A673 (cell line): ENCODE data around the gene ENHO. TPM values are rescaled to one million over a fixed set of nuclear protein-coding genes. Genes with fewer than 3 reads are reported as not detected.

Source experiments
- BruUV-seq: library from RNA; stranded (reverse); fragments of 400-500 nt; replicated peaks from 2 replicates; lab custom pipeline; 2021; lab: Mats Ljungman, UMichigan
- CTCF ChIA-PET: fragments of 300-600 bp; sonication (Branson Sonifier 250); formaldehyde crosslinking; loops from one replicate; lab custom pipeline; 2022; ENCODE audit warnings: antibody characterized with exemption; lab: Charles Lee
- POLR2A ChIA-PET: fragments of 300-600 bp; sonication (Branson Sonifier 250); formaldehyde crosslinking; loops from one replicate; lab custom pipeline; 2022; ENCODE audit warnings: antibody characterized with exemption; ENCODE audit not compliant: low non-redundant PET; lab: Charles Lee
- DNase-seq: peaks from one replicate; pipeline ENCODE4 v3.0.0-alpha.2; 2015; ENCODE audit warnings: low spot score
- H3K27ac ChIP-seq: fragments of 200-600 bp; sonication (generic); 2 replicates; pipeline ENCODE4 v1.5.1; 2016; ENCODE audit warnings: mixed run types, low read depth, mild to moderate bottlenecking, mixed read lengths, antibody characterized with exemption, low read length; ENCODE audit not compliant: poor library complexity, severe bottlenecking
- H3K27me3 ChIP-seq: fragments of 200-600 bp; sonication (generic); replicated peaks from 2 replicates; pipeline ENCODE4 v1.6.1; 2017; ENCODE audit warnings: mixed run types, low read depth, mild to moderate bottlenecking, mixed read lengths, antibody characterized with exemption, low read length; ENCODE audit not compliant: insufficient read depth, poor library complexity
- H3K36me3 ChIP-seq: fragments of 200-600 bp; sonication (generic); 2 replicates; pipeline ENCODE4 v1.6.1; 2016; ENCODE audit warnings: mixed run types, mild to moderate bottlenecking, mixed read lengths, antibody characterized with exemption, low read length; ENCODE audit not compliant: insufficient read depth, poor library complexity, severe bottlenecking
- H3K4me1 ChIP-seq: fragments of 200-600 bp; sonication (generic); 2 replicates; pipeline ENCODE4 v1.6.1; 2017; ENCODE audit warnings: mixed run types, mild to moderate bottlenecking, mixed read lengths, antibody characterized with exemption, low read length; ENCODE audit not compliant: insufficient read depth, poor library complexity, severe bottlenecking
- H3K4me3 ChIP-seq: fragments of 200-600 bp; sonication (generic); 2 replicates; pipeline ENCODE4 v1.5.1; 2016; ENCODE audit warnings: low read depth, mixed run types, mild to moderate bottlenecking, mixed read lengths, low read length; ENCODE audit not compliant: poor library complexity, severe bottlenecking
- H3K9me3 ChIP-seq: fragments of 200-600 bp; sonication (generic); 2 replicates; pipeline ENCODE4 v1.6.1; 2016; ENCODE audit warnings: mixed run types, low read depth, mild to moderate bottlenecking, mixed read lengths, antibody characterized with exemption, low read length; ENCODE audit not compliant: poor library complexity, severe bottlenecking
- EZH2 ChIP-seq: fragments of 200-600 bp; sonication (generic); IDR thresholded peaks from 2 replicates; pipeline ENCODE4 v1.6.1; 2017; ENCODE audit warnings: borderline replicate concordance, low read depth, mild to moderate bottlenecking, mixed read lengths, antibody characterized with exemption, low read length; ENCODE audit not compliant: poor library complexity, severe bottlenecking
- intact Hi-C: fragments of 100-400 bp; cut with micrococcal nuclease; formaldehyde crosslinking; loops from one replicate; pipeline ENCODE4 v1.10.0; 2022; ENCODE audit not compliant: unreplicated experiment
- total RNA-seq: library from RNA; stranded (reverse); gene quantifications from 2 replicates; pipeline ENCODE4 v1.2.3, GENCODE V29; 2021
- TF ChIP-seq, protein P1 (sequence below): fragments of 300-800, 200-600 bp; sonication (generic); conservative IDR thresholded peaks from 2 replicates; pipeline ENCODE4 v1.5.1; 2017; ENCODE audit warnings: low read depth, mild to moderate bottlenecking, antibody characterized with exemption, low read length, moderate library complexity, mixed read lengths

ENHO gene
- total RNA-seq, 1 experiment from 2014 or later, result 1.2 TPM

DNA sequence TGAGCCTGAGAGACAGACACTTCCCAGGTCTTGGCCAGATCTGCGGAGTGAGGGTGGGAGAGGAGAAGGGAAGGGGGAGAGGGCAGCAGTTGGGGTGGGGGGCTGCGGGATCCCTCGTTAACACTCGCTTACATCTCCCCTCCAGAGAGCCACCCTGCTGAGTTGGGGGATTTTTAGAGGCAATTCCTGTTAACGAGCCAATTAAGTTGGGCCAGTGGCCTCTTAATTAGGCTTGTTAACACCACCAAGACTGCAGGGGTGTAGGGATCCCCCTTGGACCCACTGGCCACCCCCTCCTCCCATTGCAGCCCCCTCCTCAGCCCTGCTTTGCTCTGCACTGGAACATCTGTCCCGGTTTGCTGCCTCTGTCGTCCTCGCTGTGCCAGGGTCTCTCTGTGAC is 43.1 kb upstream of the ENHO start:
- DNase-seq, result no peak
- no peaks in the 10 kb centered on the region for H3K27me3 ChIP-seq
- H3K9me3 ChIP-seq, result no peaks in the 10 kb centered on the region
- H3K36me3 ChIP-seq, result no peaks in the 10 kb centered on the region
- CTCF ChIA-PET, result no interaction called here
- POLR2A ChIA-PET, result no interaction called here
- H3K27ac ChIP-seq, result no peak overlapping the region
- intact Hi-C loops, result no loop called here
- no peaks in the 10 kb centered on the region for H3K4me1 ChIP-seq
- BruUV-seq, result no TSS peak
- TF ChIP-seq, protein P1, sequence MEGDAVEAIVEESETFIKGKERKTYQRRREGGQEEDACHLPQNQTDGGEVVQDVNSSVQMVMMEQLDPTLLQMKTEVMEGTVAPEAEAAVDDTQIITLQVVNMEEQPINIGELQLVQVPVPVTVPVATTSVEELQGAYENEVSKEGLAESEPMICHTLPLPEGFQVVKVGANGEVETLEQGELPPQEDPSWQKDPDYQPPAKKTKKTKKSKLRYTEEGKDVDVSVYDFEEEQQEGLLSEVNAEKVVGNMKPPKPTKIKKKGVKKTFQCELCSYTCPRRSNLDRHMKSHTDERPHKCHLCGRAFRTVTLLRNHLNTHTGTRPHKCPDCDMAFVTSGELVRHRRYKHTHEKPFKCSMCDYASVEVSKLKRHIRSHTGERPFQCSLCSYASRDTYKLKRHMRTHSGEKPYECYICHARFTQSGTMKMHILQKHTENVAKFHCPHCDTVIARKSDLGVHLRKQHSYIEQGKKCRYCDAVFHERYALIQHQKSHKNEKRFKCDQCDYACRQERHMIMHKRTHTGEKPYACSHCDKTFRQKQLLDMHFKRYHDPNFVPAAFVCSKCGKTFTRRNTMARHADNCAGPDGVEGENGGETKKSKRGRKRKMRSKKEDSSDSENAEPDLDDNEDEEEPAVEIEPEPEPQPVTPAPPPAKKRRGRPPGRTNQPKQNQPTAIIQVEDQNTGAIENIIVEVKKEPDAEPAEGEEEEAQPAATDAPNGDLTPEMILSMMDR, result no peak
- TF ChIP-seq EZH2, result no peak
- H3K4me3 ChIP-seq, result no peak overlapping the region

DNA sequence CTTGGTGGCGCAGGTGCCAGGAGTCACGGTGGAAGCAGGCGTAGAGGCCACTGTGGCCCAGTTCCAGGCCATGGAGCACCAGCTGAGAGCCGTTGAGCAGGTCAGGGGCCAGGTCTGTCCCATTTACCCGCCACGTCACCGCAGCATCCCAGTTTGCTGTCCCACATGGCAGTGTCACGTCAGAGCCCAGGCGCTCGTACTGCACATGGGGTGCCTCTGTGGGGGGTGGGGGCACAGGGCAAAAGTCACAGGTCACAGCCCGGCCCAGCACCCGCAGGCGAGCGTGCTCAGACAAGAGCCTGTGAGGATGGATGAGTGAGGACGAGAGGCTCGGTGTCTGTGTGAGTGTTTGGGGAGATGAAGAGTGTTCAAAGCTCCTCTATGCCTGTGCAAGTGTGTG is 41.8 kb upstream of the ENHO start:
- POLR2A ChIA-PET, result no interaction called here
- intact Hi-C loops, result no loop called here
- Histone ChIP-seq H3K4me3 (no peak overlapping the region), H3K9me3 (no peaks in the 10 kb centered on the region), H3K36me3 (no peaks in the 10 kb centered on the region), H3K27me3 (no peaks in the 10 kb centered on the region), H3K4me1 (no peaks in the 10 kb centered on the region), H3K27ac (no peak overlapping the region)
- no peak for TF ChIP-seq EZH2
- TF ChIP-seq, protein P1, result no peak
- no TSS peak for BruUV-seq
- CTCF ChIA-PET, result no interaction called here
- no peak for DNase-seq

DNA sequence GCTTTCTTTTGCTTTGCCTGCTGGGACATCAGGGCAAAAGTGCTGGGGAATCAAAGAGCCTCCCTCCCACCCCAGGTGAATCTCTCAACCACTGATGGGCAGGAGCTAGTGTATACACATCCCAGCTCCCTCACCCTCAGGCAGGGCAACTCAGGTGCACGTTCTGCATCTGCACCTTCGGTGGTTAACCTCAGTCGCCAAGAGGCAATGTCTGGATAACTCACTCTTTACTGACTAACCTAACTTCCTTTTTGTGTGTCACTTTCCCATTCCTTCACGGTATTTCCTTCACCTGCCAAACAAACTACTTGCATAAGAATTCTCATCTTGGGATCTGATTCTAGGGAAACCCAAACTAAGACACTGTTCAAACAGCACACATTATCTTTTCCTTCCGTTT is 40.5 kb upstream of the ENHO start:
- BruUV-seq, result no TSS peak
- intact Hi-C loops, result no loop called here
- CTCF ChIA-PET, result interaction anchor here (0.6 to 1.9 kb wide), 2 partner anchors 28 to 489 kb away, joined by 3 to 6 read pairs; no protein-coding TSS in a partner anchor
- no peak for DNase-seq
- Histone ChIP-seq H3K27ac (no peak overlapping the region), H3K4me3 (no peak overlapping the region), H3K27me3 (no peaks in the 10 kb centered on the region), H3K9me3 (no peaks in the 10 kb centered on the region), H3K4me1 (no peaks in the 10 kb centered on the region), H3K36me3 (no peaks in the 10 kb centered on the region)
- POLR2A ChIA-PET, result no interaction called here
- TF ChIP-seq, protein P1, result no peak
- no peak for TF ChIP-seq EZH2
